IPS-20b (cell line): ENCODE results near the gene FOXN3.
"Not testable (repeated sequence)": the region's sequence is repeated elsewhere in the genome, so short reads cannot be mapped to it uniquely, and the experiment has no call there.

Source experiments
- H3K27ac ChIP-seq: one replicate; pipeline ENCODE4 v1.5.1; 2013; ENCODE audit warnings: low read length
- H3K27me3 ChIP-seq: 2 replicates; pipeline ENCODE4 v1.6.1; 2013; ENCODE audit warnings: mild to moderate bottlenecking, low read length, inconsistent platforms; ENCODE audit not compliant: insufficient read depth
- H3K36me3 ChIP-seq: 2 replicates; pipeline ENCODE4 v1.6.1; 2013; ENCODE audit warnings: low read depth, mild to moderate bottlenecking, inconsistent platforms, low read length, moderate library complexity; ENCODE audit not compliant: insufficient read depth
- H3K4me1 ChIP-seq: 2 replicates; pipeline ENCODE4 v1.6.1; 2013; ENCODE audit warnings: mild to moderate bottlenecking, control low read depth, inconsistent platforms, low read length, moderate library complexity; ENCODE audit not compliant: insufficient read depth
- H3K4me3 ChIP-seq: 2 replicates; pipeline ENCODE4 v1.5.1; 2013; ENCODE audit warnings: mild to moderate bottlenecking, low read length, inconsistent platforms
- H3K9ac ChIP-seq: 2 replicates; pipeline ENCODE4 v1.6.1; 2013; ENCODE audit warnings: low read depth, mild to moderate bottlenecking, inconsistent platforms, low read length, moderate library complexity
- H3K9me3 ChIP-seq: 2 replicates; pipeline ENCODE4 v1.6.1; 2013; ENCODE audit warnings: mild to moderate bottlenecking, low read depth, low read length, inconsistent platforms; ENCODE audit not compliant: insufficient read depth

The FOXN3 gene

DNA sequence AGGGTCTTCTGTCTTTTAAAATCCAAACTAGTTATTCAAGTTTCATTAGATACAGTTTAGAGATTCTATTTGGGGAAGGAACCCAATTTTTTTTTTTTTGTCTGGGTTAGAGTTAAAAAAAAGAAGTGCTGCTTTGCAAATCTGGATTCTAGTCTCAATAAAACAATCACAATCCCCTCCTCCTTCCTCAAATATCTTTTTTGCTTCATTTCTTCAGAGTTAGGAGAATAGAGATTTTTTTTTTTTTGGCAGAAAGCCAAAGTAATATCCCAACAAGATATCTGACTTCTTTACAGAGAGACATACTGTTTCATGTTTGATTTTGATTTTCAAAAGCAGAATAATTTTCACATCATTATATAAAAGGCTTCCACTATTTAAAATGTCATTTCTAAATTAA lies 201.9 kb downstream of the FOXN3 start:
- Histone ChIP-seq H3K27me3 (no peaks in the 10 kb centered on the region), H3K9me3 (no peaks in the 10 kb centered on the region), H3K27ac (no peak overlapping the region), H3K36me3 (peaks cover 15% of the 10 kb centered on the region), H3K4me1 (no peaks in the 10 kb centered on the region), H3K4me3 (no peak overlapping the region), H3K9ac (no peak overlapping the region)

DNA sequence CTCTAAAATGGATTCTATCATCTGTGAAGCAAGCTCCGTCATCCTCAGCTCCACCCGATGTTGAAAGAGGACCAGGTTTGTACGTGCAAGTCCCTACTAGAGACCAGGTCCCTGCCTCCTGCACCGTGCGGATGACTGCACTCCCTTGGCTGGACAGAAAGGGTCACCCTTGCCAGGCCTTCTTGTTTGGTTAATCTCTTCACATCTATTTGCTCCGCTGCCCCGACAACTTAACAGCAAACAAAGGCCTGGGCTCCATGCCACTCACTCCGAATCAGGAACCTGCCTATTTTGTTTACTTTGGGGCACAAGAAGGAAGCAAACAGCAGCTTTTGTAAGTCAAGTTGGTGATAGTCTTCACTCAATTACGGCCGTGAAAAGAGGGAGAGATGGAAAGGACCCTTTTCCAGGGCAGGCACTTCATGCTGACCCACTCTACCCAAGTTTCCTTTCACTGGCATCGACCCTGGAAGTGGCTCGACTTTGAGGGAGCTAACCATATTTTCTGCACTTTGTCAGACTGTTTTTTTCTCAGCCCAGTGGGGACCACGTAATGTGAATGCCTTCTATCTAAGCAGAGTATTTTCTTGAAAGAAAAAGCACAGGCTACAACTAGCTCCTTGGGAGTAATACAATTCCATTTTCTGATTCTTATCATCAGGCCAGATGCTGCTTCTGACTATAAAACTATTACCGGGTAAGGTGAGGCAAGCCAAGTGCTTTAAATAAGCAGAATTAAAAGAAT lies 202.6 kb downstream of the FOXN3 start:
- no peak overlapping the region for H3K27ac ChIP-seq
- no peaks in the 10 kb centered on the region for H3K4me1 ChIP-seq
- H3K36me3 ChIP-seq, result peaks cover 11% of the 10 kb centered on the region
- no peaks in the 10 kb centered on the region for H3K27me3 ChIP-seq
- H3K4me3 ChIP-seq, result no peak overlapping the region
- no peak overlapping the region for H3K9ac ChIP-seq
- H3K9me3 ChIP-seq, result no peaks in the 10 kb centered on the region

DNA sequence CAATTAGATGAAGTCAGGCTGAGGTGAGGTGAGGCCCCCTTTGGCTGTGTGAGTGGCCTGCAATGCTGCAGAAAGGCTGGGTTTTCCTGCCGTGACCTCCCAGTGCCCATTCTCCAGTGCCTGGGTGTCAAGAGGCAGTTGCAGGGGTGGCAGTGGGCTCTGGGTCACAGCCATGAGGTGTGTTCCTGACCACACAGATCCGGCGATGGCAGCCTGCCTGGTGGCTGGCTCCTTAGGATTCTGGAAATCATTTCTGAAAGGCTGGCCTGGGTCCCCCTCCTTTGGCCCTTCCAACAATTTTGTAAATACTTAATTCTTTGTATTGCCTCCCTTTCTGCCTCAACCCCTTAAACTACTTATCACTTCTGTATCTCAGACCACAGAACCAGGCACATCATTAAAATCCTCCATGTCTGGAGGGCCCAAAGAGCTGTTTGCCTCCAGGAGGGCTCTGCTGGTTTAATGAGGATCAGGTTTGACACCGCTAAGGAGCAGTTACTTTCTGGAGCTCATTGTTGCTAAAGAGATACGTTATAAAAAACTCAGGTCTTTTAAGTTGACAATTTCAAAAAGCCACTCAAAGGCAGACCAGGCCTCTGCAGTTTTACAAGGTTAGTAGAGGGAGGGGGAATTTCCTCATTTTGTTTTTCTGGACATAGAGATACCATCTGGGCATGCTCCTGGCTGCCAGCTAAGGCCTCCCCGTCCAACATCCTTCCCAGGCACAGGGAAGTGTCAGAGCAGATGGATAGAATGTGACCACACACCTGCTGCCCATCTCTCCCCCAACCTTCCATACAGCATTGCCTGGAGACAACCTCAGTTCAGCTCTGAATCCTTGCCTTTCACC lies 204.4 kb downstream of the FOXN3 start:
- no peaks in the 10 kb centered on the region for H3K9me3 ChIP-seq
- H3K36me3 ChIP-seq, result peaks cover 5% of the 10 kb centered on the region; the same call in 1 of the 2 replicates
- no peak overlapping the region for H3K9ac ChIP-seq
- no peak overlapping the region for H3K4me3 ChIP-seq
- H3K4me1 ChIP-seq, result peaks cover under 1% of the 10 kb centered on the region
- H3K27me3 ChIP-seq, result no peaks in the 10 kb centered on the region
- H3K27ac ChIP-seq, result no peak overlapping the region

DNA sequence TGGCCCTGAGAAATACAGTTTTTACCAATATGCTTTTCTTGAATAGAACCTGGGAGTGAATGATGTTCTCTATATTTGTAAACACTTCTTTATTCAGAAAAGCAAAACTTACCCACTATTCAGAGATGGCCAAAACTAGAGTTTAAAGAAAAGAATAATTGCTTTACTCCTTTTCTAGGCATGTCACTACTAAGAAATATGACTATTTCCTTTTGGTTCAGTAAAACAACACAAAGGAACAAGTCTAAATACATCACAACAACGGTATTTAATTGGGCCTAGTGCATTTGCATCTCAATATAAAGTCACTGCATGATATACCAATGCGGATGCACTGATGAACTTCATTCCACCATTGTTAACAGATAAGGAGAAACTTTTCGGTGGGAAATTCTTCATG lies 207.5 kb downstream of the FOXN3 start:
- H3K9ac ChIP-seq, result no peak overlapping the region
- H3K9me3 ChIP-seq, result no peaks in the 10 kb centered on the region
- H3K4me1 ChIP-seq, result peaks cover 12% of the 10 kb centered on the region
- H3K4me3 ChIP-seq, result no peak overlapping the region
- H3K27me3 ChIP-seq, result no peaks in the 10 kb centered on the region
- peaks cover 7% of the 10 kb centered on the region for H3K36me3 ChIP-seq
- H3K27ac ChIP-seq, result no peak overlapping the region

DNA sequence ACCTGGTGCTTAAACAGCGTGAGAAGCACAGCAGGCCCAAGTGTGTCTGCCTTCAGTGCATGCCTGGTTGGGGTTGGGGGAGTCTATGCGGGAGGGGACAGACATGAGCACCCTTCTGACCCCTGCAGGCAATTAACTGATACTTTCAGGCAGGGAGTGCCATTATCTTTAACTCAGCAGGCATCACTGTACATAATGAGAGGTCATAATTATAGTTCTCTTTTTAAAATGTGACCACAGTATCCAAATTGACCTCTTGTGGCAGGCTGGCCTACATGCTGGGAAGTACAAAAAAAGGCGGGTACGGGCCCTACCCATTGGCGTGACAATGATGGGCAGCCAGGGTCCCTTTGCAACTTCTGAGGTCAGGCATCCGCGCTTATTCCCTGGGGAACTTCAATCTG lies 209.1 kb downstream of the FOXN3 start:
- Histone ChIP-seq H3K4me1 (peaks cover 18% of the 10 kb centered on the region), H3K27ac (no peak overlapping the region), H3K4me3 (no peak overlapping the region), H3K9ac (no peak overlapping the region), H3K27me3 (no peaks in the 10 kb centered on the region), H3K9me3 (no peaks in the 10 kb centered on the region), H3K36me3 (peaks cover 7% of the 10 kb centered on the region; the same call in 1 of the 2 replicates)

DNA sequence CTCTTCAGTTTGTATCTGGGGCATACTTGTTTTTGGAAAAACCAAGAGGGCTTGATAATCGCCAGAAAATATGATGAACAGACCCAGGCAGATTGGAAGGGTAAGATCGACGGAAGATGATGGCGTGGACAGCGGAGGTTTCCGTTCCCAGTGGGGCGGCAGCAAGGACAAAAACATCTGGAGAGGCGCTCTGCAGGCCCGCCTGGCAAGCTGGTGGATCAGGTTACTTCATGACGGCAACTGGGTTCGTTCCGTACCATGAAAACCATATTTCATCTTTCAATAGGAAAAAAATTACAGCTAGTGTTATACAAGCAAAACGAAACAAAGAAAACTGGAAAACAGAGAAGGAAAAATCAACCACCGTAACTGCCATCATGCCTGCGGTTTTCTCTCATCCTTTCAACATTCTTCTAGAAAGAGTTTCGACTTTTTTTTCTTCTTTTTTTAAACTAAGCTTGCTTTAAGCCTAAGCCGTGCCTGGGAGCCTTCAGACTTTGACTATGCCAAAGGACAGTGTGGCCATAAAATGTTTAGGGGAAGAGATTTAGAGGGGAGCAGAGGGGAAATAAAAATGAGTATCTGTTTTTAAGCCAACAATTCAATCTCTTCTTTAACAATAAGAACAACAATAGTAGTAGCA lies 210.5 kb downstream of the FOXN3 start:
- Histone ChIP-seq H3K27me3 (no peaks in the 10 kb centered on the region), H3K9me3 (no peaks in the 10 kb centered on the region), H3K36me3 (peaks cover 7% of the 10 kb centered on the region; the same call in 1 of the 2 replicates), H3K4me1 (peaks cover 25% of the 10 kb centered on the region), H3K9ac (no peak overlapping the region), H3K27ac (no peak overlapping the region), H3K4me3 (no peak overlapping the region)

DNA sequence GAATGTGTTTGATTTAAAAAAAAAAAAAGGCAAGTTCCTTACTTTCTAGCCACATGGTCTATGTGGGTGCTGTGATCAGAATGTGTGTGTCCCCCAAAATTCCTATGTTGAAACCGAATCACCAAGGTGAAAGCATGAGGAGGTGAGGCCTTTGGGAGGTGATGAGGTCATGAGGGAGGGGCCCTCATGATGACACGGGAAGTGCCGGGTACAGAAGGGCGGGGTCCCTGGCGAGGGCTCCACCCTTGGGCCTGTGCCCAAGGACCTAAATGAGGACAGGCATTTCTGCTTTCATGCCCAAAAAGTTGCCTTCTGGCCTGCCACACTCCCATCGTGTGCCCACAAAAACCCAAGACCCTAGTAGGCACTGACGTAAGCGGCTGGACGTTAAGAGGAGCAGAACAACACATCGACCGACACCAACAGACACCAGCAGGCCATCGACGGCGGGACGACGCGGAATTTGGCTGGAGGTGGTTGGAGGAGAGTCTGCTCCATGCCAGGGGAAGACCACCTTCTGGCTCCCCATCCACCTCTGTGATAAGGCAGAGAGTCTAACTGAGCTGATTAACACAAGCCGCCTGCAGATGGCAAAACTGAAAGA lies 211.8 kb downstream of the FOXN3 start:
- Histone ChIP-seq H3K36me3 (peaks cover 7% of the 10 kb centered on the region; the same call in 1 of the 2 replicates), H3K9ac (no peak overlapping the region), H3K9me3 (no peaks in the 10 kb centered on the region), H3K4me1 (peaks cover 25% of the 10 kb centered on the region), H3K27ac (no peak overlapping the region), H3K27me3 (no peaks in the 10 kb centered on the region), H3K4me3 (no peak overlapping the region)

DNA sequence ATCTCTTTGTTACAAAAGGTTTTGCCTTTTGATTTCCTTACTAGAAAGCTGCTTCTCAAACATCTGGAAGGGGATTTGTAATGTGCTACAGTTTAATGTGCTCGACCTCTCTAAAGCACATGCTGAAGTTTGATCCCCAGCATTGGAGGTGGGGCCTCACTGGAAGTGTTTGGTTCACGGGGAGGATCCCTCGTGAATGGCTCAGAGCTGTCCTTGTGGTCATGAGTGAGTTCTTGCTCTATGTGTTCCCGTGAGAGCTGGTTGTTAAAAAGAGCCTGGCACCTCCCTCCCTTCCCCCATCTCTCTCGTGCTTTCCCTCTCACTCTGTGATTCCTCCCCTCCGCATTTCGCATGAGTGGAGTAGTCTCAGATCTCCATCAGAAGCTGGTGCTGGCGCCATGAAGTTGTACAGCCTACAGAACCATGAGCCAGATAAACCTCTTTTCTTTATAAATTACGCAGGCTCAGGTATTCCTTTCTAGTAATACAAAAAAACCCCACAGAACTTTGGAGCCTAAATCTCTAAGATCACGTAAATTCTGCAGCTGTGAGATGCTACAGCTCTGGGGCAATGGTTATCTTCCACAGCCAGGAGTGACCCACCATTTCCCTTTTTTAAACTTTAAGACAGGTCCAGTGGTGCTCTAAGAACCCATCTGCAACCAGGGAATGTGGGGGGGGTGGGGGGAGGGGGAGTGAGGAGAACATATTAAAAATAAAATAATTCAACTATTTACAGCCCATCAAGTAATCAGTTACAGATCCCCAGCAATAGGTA lies 214.4 kb downstream of the FOXN3 start:
- no peak overlapping the region for H3K27ac ChIP-seq
- H3K27me3 ChIP-seq, result no peaks in the 10 kb centered on the region
- H3K4me1 ChIP-seq, result peaks cover 24% of the 10 kb centered on the region
- H3K9me3 ChIP-seq, result no peaks in the 10 kb centered on the region
- peaks cover 7% of the 10 kb centered on the region; the same call in 1 of the 2 replicates for H3K36me3 ChIP-seq
- H3K4me3 ChIP-seq, result no peak overlapping the region
- H3K9ac ChIP-seq, result no peak overlapping the region

DNA sequence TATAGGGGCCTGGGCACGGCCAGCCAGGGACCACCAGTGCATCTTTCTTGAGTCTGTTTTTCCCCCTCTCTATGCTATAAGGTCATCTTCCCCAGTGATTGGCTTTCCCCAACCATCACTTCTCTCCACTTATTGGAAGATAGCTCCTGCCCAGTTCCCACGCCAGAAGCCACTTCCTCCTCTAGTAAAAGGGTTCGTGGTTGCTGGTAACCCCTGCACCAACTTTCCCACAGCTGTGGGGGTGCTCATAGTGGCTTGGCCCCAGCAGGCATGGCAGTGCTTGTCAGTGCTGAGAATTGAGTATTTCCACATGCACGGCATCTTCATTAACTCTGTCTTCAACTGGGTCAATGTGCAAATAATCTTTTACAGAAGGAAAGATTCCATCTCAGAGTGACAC lies 215.4 kb downstream of the FOXN3 start:
- H3K36me3 ChIP-seq, result peaks cover 11% of the 10 kb centered on the region; the same call in 1 of the 2 replicates
- H3K4me3 ChIP-seq, result no peak overlapping the region
- H3K27ac ChIP-seq, result no peak overlapping the region
- H3K9ac ChIP-seq, result no peak overlapping the region
- H3K9me3 ChIP-seq, result no peaks in the 10 kb centered on the region
- peaks cover 15% of the 10 kb centered on the region; the same call in 1 of the 2 replicates for H3K4me1 ChIP-seq
- H3K27me3 ChIP-seq, result no peaks in the 10 kb centered on the region

DNA sequence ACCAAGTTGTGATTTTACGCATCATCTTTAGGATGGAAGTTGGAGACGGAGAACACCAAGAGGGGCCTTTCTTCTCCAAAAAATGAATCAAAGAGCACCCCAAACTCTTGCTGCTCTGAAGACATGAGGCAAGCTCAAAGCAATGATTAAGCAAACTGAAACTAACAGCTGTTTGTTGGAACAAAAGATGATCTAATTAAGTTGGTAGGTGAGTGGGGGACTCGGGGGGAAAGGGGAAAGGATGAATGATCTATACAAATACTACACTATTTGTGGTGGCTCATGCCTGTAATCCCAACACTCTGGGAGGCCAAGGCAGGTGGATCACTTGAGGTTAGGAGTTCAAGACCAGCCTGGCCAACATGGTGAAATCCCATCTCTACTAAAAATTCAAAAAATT lies 217.7 kb downstream of the FOXN3 start:
- not testable (repeated sequence) for H3K27me3 ChIP-seq

More for the DNA sequence above, 217.7 kb downstream of the FOXN3 start:
- not testable (repeated sequence) for H3K27ac ChIP-seq, H3K4me3 ChIP-seq, H3K9ac ChIP-seq, H3K9me3 ChIP-seq
- Histone ChIP-seq H3K4me1 (peaks cover 13% of the 10 kb centered on the region; the same call in 1 of the 2 replicates), H3K36me3 (peaks cover 11% of the 10 kb centered on the region; the same call in 1 of the 2 replicates)
